Gastrocnemius medialis (tissue), 4 donors: Measurements from ENCODE around the gene SLC37A1. TPM values are rescaled to one million over a fixed set of nuclear protein-coding genes. Genes with fewer than 3 reads are reported as not detected.

Experiments used
- ATAC-seq, 2 donors: fragments of 150-250 bp; one replicate each; pipeline ENCODE4 v1.9.1; 2016
- DNase-seq, 2 donors: peaks; one replicate each; pipeline ENCODE4 v3.0.0-alpha.2; 2019
- H3K27ac ChIP-seq, 4 donors: fragments of 200-600 bp; sonication (generic); 1 replicate in 1 of 4; 2 replicates in 3 of 4; pipeline ENCODE4 v1.5.1; 2016 to 2018; ENCODE audit warnings: mild to moderate bottlenecking in 2 of 4, moderate library complexity in 1 of 4
- H3K27me3 ChIP-seq, 3 donors: fragments of 200-600 bp; sonication (generic) in 2 of 3; 1 replicate in 1 of 3; 2 replicates in 2 of 3; pipeline versions ENCODE4 v1.5.1 to v1.6.0; 2016 to 2019; ENCODE audit warnings: mild to moderate bottlenecking in 1 of 3, moderate library complexity in 1 of 3
- H3K36me3 ChIP-seq, 2 donors: fragments of 200-600 bp; sonication (generic) in 1 of 2; one replicate each; pipeline ENCODE4 v1.5.1; 2017 to 2018
- H3K4me1 ChIP-seq, 2 donors: fragments of 200-600 bp; sonication (generic) in 1 of 2; one replicate each; pipeline ENCODE4 v1.5.1; 2016 to 2017; ENCODE audit warnings: mild to moderate bottlenecking in 2 of 2
- H3K4me3 ChIP-seq, 4 donors: fragments of 200-600 bp; sonication (generic) in 3 of 4; 1 replicate in 1 of 4; 2 replicates in 3 of 4; pipeline ENCODE4 v1.5.1; 2016 to 2019; ENCODE audit warnings: mild to moderate bottlenecking in 2 of 4
- H3K9me3 ChIP-seq, 3 donors: fragments of 200-600 bp; sonication (generic) in 2 of 3; 1 replicate in 1 of 3; 2 replicates in 2 of 3; pipeline ENCODE4 v1.5.1; 2016 to 2019
- POLR2A ChIP-seq, 2 donors: fragments of 450-650 bp; IDR thresholded peaks; one replicate each; pipeline ENCODE4 v1.6.1; 2017; ENCODE audit warnings: antibody characterized with exemption in 2 of 2, mild to moderate bottlenecking in 2 of 2, moderate library complexity in 2 of 2
- in situ Hi-C, 4 donors: fragments of 200-750 bp; cut with MboI; loops; one replicate each; pipeline versions ENCODE4 v1.15.0 to v1.8.0; 2017; ENCODE audit warnings: low sequenced_read_pairs in 4 of 4
- intact Hi-C: fragments of 100-400 bp; cut with DNase I; formaldehyde crosslinking; loops from one replicate; pipeline ENCODE4 v1.15.1; 2023; ENCODE audit warnings: low total_unique reads
- total RNA-seq, 4 donors: library from RNA; depleted of rRNA; stranded (reverse); fragments of >200 nt; gene quantifications; one replicate each; pipeline versions ENCODE4 v1.1.0 to v1.2.3, GENCODE V29; 2016
- TF ChIP-seq, protein P1 (sequence below), 5 experiments: fragments of 450-650 bp in 3 of 5; fragments of 200-600 bp in 2 of 5; sonication (generic) in 2 of 5; IDR thresholded peaks in 4 of 5; conservative IDR thresholded peaks in 1 of 5; 1 replicate in 4 of 5; 2 replicates in 1 of 5; pipeline ENCODE4 v1.5.1; 2016 to 2019; ENCODE audit warnings: antibody characterized with exemption in 5 of 5, mild to moderate bottlenecking in 3 of 5, moderate library complexity in 3 of 5

Gene SLC37A1
- total RNA-seq, 4 donors from 2014 or later, result 8.3 to 16.1 (median 12.4) TPM

DNA sequence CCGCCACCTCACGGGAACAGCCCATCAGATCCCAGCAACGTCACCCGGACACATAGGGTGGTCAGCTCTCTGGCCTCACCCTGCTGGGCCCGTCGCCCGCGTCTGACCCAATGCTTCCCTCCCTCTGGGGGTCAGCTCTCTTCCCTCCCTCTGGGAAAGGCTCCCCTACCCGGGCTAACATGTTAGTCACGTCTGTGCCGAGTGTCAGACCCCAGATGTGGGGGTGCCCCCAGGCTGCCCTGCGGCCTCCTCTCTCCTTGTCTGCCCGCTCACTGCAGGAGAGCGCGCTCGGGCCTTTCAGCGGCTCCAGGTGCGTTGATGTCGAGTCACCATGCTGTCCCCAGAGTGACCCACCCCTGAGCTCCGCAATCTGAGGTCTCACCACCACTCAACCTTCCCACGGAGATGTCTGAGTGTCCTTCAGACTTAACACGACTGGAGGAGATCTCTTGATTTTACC lies 34.3 kb downstream of the SLC37A1 start:
- H3K4me3 ChIP-seq, result no peak overlapping the region
- H3K9me3 ChIP-seq, result no peaks in the 10 kb centered on the region
- intact Hi-C loops (no loop called here), in situ Hi-C loops (no loop called here)
- H3K4me1 ChIP-seq, result no peaks in the 10 kb centered on the region
- peak in 1 of 2 donors; percentile 7 for DNase-seq
- TF ChIP-seq, protein P1, sequence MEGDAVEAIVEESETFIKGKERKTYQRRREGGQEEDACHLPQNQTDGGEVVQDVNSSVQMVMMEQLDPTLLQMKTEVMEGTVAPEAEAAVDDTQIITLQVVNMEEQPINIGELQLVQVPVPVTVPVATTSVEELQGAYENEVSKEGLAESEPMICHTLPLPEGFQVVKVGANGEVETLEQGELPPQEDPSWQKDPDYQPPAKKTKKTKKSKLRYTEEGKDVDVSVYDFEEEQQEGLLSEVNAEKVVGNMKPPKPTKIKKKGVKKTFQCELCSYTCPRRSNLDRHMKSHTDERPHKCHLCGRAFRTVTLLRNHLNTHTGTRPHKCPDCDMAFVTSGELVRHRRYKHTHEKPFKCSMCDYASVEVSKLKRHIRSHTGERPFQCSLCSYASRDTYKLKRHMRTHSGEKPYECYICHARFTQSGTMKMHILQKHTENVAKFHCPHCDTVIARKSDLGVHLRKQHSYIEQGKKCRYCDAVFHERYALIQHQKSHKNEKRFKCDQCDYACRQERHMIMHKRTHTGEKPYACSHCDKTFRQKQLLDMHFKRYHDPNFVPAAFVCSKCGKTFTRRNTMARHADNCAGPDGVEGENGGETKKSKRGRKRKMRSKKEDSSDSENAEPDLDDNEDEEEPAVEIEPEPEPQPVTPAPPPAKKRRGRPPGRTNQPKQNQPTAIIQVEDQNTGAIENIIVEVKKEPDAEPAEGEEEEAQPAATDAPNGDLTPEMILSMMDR (IDR thresholded peaks at IDR 0.05 in 4 of 5, conservative IDR thresholded peaks at IDR 0.05 in 1 of 5), result no peak
- TF ChIP-seq POLR2A (IDR thresholded peaks at IDR 0.05), result no peak
- H3K27ac ChIP-seq, result no peak overlapping the region
- peaks cover 0 to 48% of the 10 kb centered on the region in 2 donors for H3K36me3 ChIP-seq
- no peak for ATAC-seq
- H3K27me3 ChIP-seq, result no peaks in the 10 kb centered on the region

DNA sequence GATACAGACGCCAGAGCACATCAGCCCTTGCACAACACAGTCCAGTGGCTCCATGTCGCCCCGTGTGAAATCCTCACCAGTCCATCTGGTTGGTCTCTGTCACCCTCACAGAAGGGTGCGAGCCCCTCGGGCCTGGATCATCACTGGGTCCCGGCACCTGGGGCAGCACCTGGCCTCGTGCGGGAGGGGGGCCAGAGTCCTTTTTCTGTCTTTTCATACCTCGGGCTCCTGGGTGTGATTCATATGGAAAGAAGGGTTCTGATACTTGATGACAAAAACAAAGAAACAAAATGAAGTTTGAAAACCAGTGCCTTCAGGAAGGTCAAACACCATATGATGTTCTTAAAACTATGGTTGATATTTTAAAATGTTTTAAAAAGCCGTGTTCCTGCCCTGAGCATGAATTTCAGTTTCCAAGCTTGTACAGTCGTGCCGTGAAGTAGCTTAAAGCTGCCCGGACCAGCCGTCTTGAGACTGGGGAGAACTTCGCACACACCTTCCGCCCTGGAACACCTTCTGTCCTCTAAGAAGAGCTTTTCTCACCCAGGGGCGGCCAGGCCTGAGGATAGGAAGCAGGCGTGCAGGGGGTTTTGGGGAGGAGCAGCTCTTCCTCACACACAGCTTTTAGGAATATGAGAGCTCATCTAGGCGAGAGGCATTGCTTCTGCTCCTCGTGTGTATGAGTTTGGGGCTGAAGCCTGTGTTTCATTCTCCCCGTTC lies 35.2 kb downstream of the SLC37A1 start:
- Histone ChIP-seq H3K4me1 (peaks cover 0 to under 1% of the 10 kb centered on the region in 2 donors), H3K27me3 (no peaks in the 10 kb centered on the region), H3K4me3 (no peak overlapping the region), H3K27ac (no peak overlapping the region), H3K36me3 (peaks cover 0 to 39% of the 10 kb centered on the region in 2 donors), H3K9me3 (no peaks in the 10 kb centered on the region)
- peak in 1 of 2 donors; percentile 1 for DNase-seq
- intact Hi-C loops (no loop called here), in situ Hi-C loops (no loop called here)
- TF ChIP-seq, protein P1 (IDR thresholded peaks at IDR 0.05 in 4 of 5, conservative IDR thresholded peaks at IDR 0.05 in 1 of 5), result no peak
- no peak for TF ChIP-seq POLR2A (IDR thresholded peaks at IDR 0.05)
- ATAC-seq, result no peak

DNA sequence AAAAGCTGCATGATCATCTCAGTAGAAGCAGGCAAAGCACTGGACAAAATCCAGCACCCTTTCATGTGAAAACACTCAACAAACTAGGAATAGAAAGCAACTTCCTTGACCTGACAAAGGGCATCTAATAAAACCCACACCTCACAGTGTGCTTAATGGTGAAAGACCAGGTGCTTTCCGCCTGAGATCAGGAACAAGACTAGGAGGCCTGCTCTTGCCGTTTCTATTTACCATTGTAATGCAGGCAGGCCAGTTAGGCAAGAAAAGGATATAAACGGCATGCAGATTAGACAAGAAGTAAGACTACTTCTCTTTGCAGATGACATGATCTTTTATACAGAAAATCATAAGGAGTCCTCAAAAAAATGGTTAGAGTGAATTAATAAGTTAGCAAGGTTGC lies 37.2 kb downstream of the SLC37A1 start:
- Histone ChIP-seq H3K9me3 (no peaks in the 10 kb centered on the region), H3K4me3 (no peak overlapping the region), H3K36me3 (peaks cover 0 to 24% of the 10 kb centered on the region in 2 donors), H3K27me3 (no peaks in the 10 kb centered on the region), H3K27ac (no peak overlapping the region), H3K4me1 (peaks cover 0 to 8% of the 10 kb centered on the region in 2 donors)
- DNase-seq, result no peak
- no peak for ATAC-seq
- intact Hi-C loops, result no loop called here
- in situ Hi-C loops, result loop anchor here in 2 of 4 donors (25.0 kb wide), 1 partner anchor 89 kb away; no protein-coding TSS in a partner anchor
- no peak for TF ChIP-seq POLR2A (IDR thresholded peaks at IDR 0.05)

DNA sequence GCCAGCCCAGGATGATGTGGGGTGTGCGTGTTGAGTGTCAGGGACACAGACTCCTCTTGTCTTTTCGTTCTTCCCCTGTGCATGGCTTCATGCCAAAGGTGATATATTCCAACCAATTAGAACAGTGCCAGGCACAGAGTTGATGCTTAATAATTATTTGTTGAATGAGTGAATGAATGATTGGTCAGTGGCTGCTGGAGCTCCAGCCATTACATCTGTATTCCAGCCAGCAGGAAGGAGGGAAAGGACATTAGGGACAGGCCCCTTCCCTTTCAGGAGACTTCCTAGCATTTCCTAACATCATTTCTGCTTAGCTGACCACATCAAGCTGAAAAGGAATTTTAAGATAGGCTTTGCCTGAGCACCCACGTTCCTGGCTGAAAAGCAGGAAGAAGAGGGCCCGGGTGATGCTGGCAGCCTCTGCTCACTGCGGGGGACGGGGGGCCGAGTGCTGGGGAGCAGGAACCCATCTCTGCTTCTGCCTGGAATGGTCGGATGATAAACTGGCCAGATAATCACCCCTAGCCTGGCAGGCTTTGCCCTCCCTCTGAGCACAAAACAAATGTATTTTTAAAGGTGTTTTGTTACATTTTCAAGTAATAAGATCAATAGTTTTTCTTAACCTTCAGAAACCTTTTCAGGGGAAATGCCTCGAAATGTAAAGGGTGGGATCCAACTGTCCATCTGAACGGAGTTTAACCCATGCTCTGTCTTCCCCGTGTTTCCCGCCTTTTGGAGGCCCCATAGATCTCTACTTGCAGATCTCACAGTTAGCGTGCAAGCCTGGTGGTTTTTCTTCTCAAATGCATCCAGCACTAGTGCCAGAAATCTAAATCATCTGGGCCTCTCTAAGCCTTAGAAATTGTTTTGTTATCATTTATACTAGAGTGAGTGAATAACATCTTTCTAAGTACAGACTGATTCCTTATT lies 39.0 kb downstream of the SLC37A1 start:
- no peak overlapping the region for H3K27ac ChIP-seq
- peaks cover 0 to 17% of the 10 kb centered on the region in 2 donors for H3K36me3 ChIP-seq
- H3K9me3 ChIP-seq, result no peaks in the 10 kb centered on the region
- TF ChIP-seq, protein P1 (IDR thresholded peaks at IDR 0.05 in 4 of 5, conservative IDR thresholded peaks at IDR 0.05 in 1 of 5), result no peak
- no peak for TF ChIP-seq POLR2A (IDR thresholded peaks at IDR 0.05)
- H3K4me3 ChIP-seq, result no peak overlapping the region
- no peaks in the 10 kb centered on the region for H3K27me3 ChIP-seq
- no peak for DNase-seq
- in situ Hi-C loops (loop anchor here in 2 of 4 donors (25.0 kb wide), 1 partner anchor 90 kb away; no protein-coding TSS in a partner anchor), intact Hi-C loops (no loop called here)
- no peak for ATAC-seq
- H3K4me1 ChIP-seq, result peaks cover 0 to 8% of the 10 kb centered on the region in 2 donors
